Parathyroid adenoma (tissue), 2 donors: ENCODE measurements around the gene HS3ST5.

Experiments used
- H2AFZ ChIP-seq: fragments of 300-600 bp; sonication (generic); one replicate; pipeline ENCODE4 v1.7.0; 2017; ENCODE audit warnings: antibody characterized with exemption, mild to moderate bottlenecking
- H3K27ac ChIP-seq: fragments of 300-600 bp; sonication (generic); one replicate; pipeline ENCODE4 v1.7.0; 2017
- H3K27me3 ChIP-seq: fragments of 300-600 bp; sonication (generic); one replicate; pipeline ENCODE4 v1.7.0; 2017; ENCODE audit warnings: low read length; ENCODE audit not compliant: control insufficient read depth, insufficient read depth
- H3K36me3 ChIP-seq: fragments of 300-600 bp; sonication (generic); one replicate; pipeline ENCODE4 v1.7.0; 2017; ENCODE audit warnings: low read length; ENCODE audit not compliant: control insufficient read depth, insufficient read depth
- H3K4me1 ChIP-seq: fragments of 300-600 bp; sonication (generic); one replicate; pipeline ENCODE4 v1.7.0; 2017; ENCODE audit warnings: control low read depth
- H3K4me2 ChIP-seq: fragments of 300-600 bp; sonication (generic); one replicate; pipeline ENCODE4 v1.7.0; 2017; ENCODE audit warnings: low read length
- H3K4me3 ChIP-seq: fragments of 300-600 bp; sonication (generic); one replicate; pipeline ENCODE4 v1.7.0; 2017; ENCODE audit warnings: low read depth, low read length
- H3K79me2 ChIP-seq: fragments of 300-600 bp; sonication (generic); one replicate; pipeline ENCODE4 v1.7.0; 2017; ENCODE audit warnings: control low read depth
- H3K9ac ChIP-seq: fragments of 300-600 bp; sonication (generic); one replicate; pipeline ENCODE4 v1.7.0; 2017; ENCODE audit warnings: mild to moderate bottlenecking
- H3K9me3 ChIP-seq: fragments of 300-600 bp; sonication (generic); one replicate; pipeline ENCODE4 v1.7.0; 2017; ENCODE audit warnings: low read length; ENCODE audit not compliant: control insufficient read depth
- CTCF ChIP-seq: fragments of 300-600 bp; sonication (generic); IDR thresholded peaks from one replicate; pipeline ENCODE4 v1.7.0; 2017; ENCODE audit warnings: antibody characterized with exemption, mild to moderate bottlenecking
- donor health status: primary hyperparathyroidism.

HS3ST5 gene

DNA sequence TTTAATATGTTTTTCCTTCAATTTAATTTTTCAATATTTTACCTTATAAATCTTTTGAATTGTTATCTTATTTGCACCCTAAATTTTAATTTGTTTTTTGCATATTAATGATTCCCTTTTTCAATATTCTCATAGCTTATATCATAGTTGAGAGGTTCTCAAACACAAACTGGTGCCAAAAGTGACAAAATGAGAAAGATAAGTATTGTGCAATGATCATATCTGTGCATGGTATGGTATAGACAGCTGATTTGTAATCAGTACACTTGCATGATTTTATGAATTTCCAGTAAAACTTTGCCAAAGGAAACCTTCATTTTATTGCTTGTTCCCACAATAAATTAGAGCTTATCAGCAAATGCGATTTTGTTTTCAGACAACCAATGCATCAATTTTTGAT lies 210.9 kb downstream of the HS3ST5 start:
- Histone ChIP-seq H3K27ac (no peak overlapping the region), H3K4me3 (no peak overlapping the region), H3K9me3 (no peaks in the 10 kb centered on the region), H3K4me2 (no peak overlapping the region), H3K27me3 (no peaks in the 10 kb centered on the region), H3K4me1 (no peaks in the 10 kb centered on the region), H3K79me2 (no peaks in the 10 kb centered on the region), H3K9ac (no peak overlapping the region), H2AFZ (no peak overlapping the region), H3K36me3 (no peaks in the 10 kb centered on the region)
- TF ChIP-seq CTCF, result no peak

- Histone ChIP-seq H3K79me2 (no peaks in the 10 kb centered on the region), H3K27me3 (no peaks in the 10 kb centered on the region), H3K4me2 (no peak overlapping the region), H3K4me3 (no peak overlapping the region), H3K9me3 (no peaks in the 10 kb centered on the region), H2AFZ (no peak overlapping the region), H3K9ac (no peak overlapping the region), H3K4me1 (no peaks in the 10 kb centered on the region), H3K36me3 (no peaks in the 10 kb centered on the region), H3K27ac (no peak overlapping the region)
- no peak for TF ChIP-seq CTCF
Measured at GRCh38 chr6:114125576-114125975, 217.2 kb downstream of the HS3ST5 start.

- Histone ChIP-seq H2AFZ (no peak overlapping the region), H3K9me3 (no peaks in the 10 kb centered on the region), H3K4me3 (no peak overlapping the region), H3K9ac (no peak overlapping the region), H3K4me2 (no peak overlapping the region), H3K27me3 (no peaks in the 10 kb centered on the region), H3K79me2 (no peaks in the 10 kb centered on the region), H3K36me3 (no peaks in the 10 kb centered on the region), H3K27ac (no peak overlapping the region), H3K4me1 (no peaks in the 10 kb centered on the region)
- TF ChIP-seq CTCF, result no peak
Measured at GRCh38 chr6:114121913-114122662, 220.7 kb downstream of the HS3ST5 start.

- Histone ChIP-seq H3K4me1 (no peaks in the 10 kb centered on the region), H3K4me3 (no peak overlapping the region), H3K79me2 (no peaks in the 10 kb centered on the region), H3K27ac (no peak overlapping the region), H2AFZ (no peak overlapping the region), H3K36me3 (no peaks in the 10 kb centered on the region), H3K9me3 (no peaks in the 10 kb centered on the region), H3K9ac (no peak overlapping the region), H3K4me2 (no peak overlapping the region), H3K27me3 (no peaks in the 10 kb centered on the region)
- TF ChIP-seq CTCF, result no peak
Measured at GRCh38 chr6:114119056-114119455, 223.8 kb downstream of the HS3ST5 start.

GRCh38 chr6:114115652-114116051 lies 227.2 kb downstream of the HS3ST5 start:
- no peak overlapping the region for H3K4me2 ChIP-seq
- TF ChIP-seq CTCF, result no peak
- H2AFZ ChIP-seq, result no peak overlapping the region
- no peaks in the 10 kb centered on the region for H3K79me2 ChIP-seq
- no peaks in the 10 kb centered on the region for H3K27me3 ChIP-seq
- no peak overlapping the region for H3K4me3 ChIP-seq
- H3K9ac ChIP-seq, result no peak overlapping the region
- no peak overlapping the region for H3K27ac ChIP-seq
- no peaks in the 10 kb centered on the region for H3K4me1 ChIP-seq
- H3K36me3 ChIP-seq, result no peaks in the 10 kb centered on the region
- H3K9me3 ChIP-seq, result no peaks in the 10 kb centered on the region
